HL-60 (cell line): Measurements from ENCODE around the gene AMBP.

Source experiments
- SPI1 ChIP-seq: IDR thresholded peaks from 2 replicates; pipeline ENCODE4 v1.6.1; 2012; ENCODE audit warnings: low read depth, mild to moderate bottlenecking, borderline replicate concordance
- TF ChIP-seq, protein P1 (sequence below): IDR thresholded peaks from one replicate; pipeline ENCODE4 v1.5.1; 2011; ENCODE audit warnings: low read length, control low read depth, inconsistent platforms; ENCODE audit not compliant: insufficient read depth

DNA sequence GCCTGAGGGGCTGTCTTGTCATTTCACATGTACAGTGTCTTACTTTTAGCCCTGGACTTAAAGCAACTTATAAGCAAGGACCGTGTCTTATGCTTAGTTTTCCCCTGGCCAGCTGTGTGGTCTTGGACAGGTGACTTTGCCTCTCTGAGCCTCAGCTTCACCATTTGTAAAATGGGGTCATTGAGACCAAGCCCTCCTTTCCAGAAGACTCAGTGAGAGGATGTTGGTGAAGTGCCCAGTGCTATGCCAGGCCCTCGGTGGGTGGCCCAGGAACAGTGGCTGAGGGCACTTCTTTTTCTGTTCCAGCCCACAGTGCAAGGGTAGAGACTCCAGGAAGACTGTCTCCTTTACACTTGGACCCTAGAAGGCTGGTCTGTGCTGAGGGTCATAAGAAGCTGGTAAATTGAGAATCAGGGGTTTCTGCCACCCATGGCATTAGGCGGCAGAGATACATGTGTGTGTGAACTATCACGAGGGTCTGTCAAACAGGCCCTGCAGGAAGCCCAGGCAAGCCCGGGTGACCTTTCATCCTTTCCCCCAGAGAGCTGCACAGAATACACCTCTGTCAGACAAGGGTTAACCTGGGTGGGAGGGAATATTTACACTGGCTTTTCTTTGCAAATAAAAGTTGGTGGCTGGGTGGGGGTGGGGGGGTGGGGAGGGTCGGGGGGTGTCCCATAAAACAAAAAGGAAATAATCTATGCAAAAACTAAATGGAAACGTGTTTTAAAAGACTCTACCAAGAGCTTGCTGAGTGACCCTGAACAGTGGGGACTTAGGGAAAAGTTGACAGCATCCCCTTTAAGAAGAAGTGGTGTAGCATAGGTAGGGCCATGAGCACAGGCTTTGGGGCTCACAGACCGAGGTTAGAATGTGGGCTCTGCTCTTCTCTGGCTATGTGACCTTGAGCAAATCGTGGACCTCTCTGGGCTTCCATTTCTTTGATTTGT lies 41.4 kb upstream of the AMBP start:
- TF ChIP-seq, protein P1, sequence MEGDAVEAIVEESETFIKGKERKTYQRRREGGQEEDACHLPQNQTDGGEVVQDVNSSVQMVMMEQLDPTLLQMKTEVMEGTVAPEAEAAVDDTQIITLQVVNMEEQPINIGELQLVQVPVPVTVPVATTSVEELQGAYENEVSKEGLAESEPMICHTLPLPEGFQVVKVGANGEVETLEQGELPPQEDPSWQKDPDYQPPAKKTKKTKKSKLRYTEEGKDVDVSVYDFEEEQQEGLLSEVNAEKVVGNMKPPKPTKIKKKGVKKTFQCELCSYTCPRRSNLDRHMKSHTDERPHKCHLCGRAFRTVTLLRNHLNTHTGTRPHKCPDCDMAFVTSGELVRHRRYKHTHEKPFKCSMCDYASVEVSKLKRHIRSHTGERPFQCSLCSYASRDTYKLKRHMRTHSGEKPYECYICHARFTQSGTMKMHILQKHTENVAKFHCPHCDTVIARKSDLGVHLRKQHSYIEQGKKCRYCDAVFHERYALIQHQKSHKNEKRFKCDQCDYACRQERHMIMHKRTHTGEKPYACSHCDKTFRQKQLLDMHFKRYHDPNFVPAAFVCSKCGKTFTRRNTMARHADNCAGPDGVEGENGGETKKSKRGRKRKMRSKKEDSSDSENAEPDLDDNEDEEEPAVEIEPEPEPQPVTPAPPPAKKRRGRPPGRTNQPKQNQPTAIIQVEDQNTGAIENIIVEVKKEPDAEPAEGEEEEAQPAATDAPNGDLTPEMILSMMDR, result no peak
- no peak for TF ChIP-seq SPI1
